Measurements from ENCODE around the gene JARID2. TPM values are rescaled to one million over a fixed set of nuclear protein-coding genes. Genes with fewer than 3 reads are reported as not detected.

The JARID2 gene
- total and polyA plus RNA-seq, 4 donors: 1.4 to 12.3 (median 3.4) TPM

GRCh38 chr6:15555101-15556038, 309.5 kb downstream of the JARID2 start (continued):
- TF ChIP-seq CTCF (IDR thresholded peaks at IDR 0.05; ENCODE audit: low read depth, low read length, missing input control) (no peak), TAF1 (conservative IDR thresholded peaks at IDR 0.05) (no peak)

GRCh38 chr6:15556711-15557110, 310.8 kb downstream of the JARID2 start:
- H3K9ac ChIP-seq (ENCODE audit: low read depth in 1 of 2, low read length in 2 of 2): no peak overlapping the region
- WGBS: 98% methylated on average over 1 of the region's 1 CpG
- H3K27ac ChIP-seq (ENCODE audit: low read depth in 1 of 2, low read length in 2 of 2): no peak overlapping the region
- no peaks in the 10 kb centered on the region for H3K9me3 ChIP-seq (ENCODE audit: control insufficient read depth in 4 of 4, low read length in 3 of 4)
- no peaks in the 10 kb centered on the region for H3K4me1 ChIP-seq (ENCODE audit: control insufficient read depth in 4 of 4, insufficient read depth in 4 of 4, low read length in 3 of 4)
- DNase-seq (ENCODE audit: low spot score): no peak
- no peak overlapping the region for H3K4me3 ChIP-seq (ENCODE audit: low read depth in 1 of 3, low read length in 3 of 3)
- no peaks in the 10 kb centered on the region for H3K36me3 ChIP-seq (ENCODE audit: control insufficient read depth in 4 of 4, insufficient read depth in 3 of 4, low read depth in 1 of 4, low read length in 3 of 4)
- no peaks in the 10 kb centered on the region for H3K27me3 ChIP-seq (ENCODE audit: control insufficient read depth in 4 of 4, insufficient read depth in 4 of 4, low read length in 3 of 4)
- TF ChIP-seq SP1 (IDR thresholded peaks at IDR 0.05): no peak
- TF ChIP-seq TAF1 (conservative IDR thresholded peaks at IDR 0.05): no peak
- TF ChIP-seq HNF4G (IDR thresholded peaks at IDR 0.05): no peak
- TF ChIP-seq NR2F2 (IDR thresholded peaks at IDR 0.05): no peak
- TF ChIP-seq CTCF (IDR thresholded peaks at IDR 0.05; ENCODE audit: low read depth, low read length, missing input control): no peak
- TF ChIP-seq FOXA1 (IDR thresholded peaks at IDR 0.05): no peak
- TF ChIP-seq EGR1 (IDR thresholded peaks at IDR 0.05; ENCODE audit: low read depth in 2 of 2): no peak
- TF ChIP-seq MAX (IDR thresholded peaks at IDR 0.05): no peak
- no peak for TF ChIP-seq RAD21 (IDR thresholded peaks at IDR 0.05)

- H3K9ac ChIP-seq (ENCODE audit: low read depth in 1 of 2, low read length in 2 of 2): no peak overlapping the region
- no peak overlapping the region for H3K4me3 ChIP-seq (ENCODE audit: low read depth in 1 of 3, low read length in 3 of 3)
- H3K27me3 ChIP-seq (ENCODE audit: control insufficient read depth in 4 of 4, insufficient read depth in 4 of 4, low read length in 3 of 4): no peaks in the 10 kb centered on the region
- no peak overlapping the region for H3K27ac ChIP-seq (ENCODE audit: low read depth in 1 of 2, low read length in 2 of 2)
- no peaks in the 10 kb centered on the region for H3K36me3 ChIP-seq (ENCODE audit: control insufficient read depth in 4 of 4, insufficient read depth in 3 of 4, low read depth in 1 of 4, low read length in 3 of 4)
- DNase-seq (ENCODE audit: low spot score): no peak
- no peaks in the 10 kb centered on the region for H3K4me1 ChIP-seq (ENCODE audit: control insufficient read depth in 4 of 4, insufficient read depth in 4 of 4, low read length in 3 of 4)
- no peaks in the 10 kb centered on the region for H3K9me3 ChIP-seq (ENCODE audit: control insufficient read depth in 4 of 4, low read length in 3 of 4)
- TF ChIP-seq NR2F2 (IDR thresholded peaks at IDR 0.05) (no peak), HNF4G (IDR thresholded peaks at IDR 0.05) (no peak), FOXA2 (IDR thresholded peaks at IDR 0.05) (no peak), CTCF (IDR thresholded peaks at IDR 0.05; ENCODE audit: low read depth, low read length, missing input control) (no peak), RAD21 (IDR thresholded peaks at IDR 0.05) (no peak), ATF3 (IDR thresholded peaks at IDR 0.05) (no peak), TAF1 (conservative IDR thresholded peaks at IDR 0.05) (no peak), HNF4A (conservative IDR thresholded peaks at IDR 0.05) (no peak), ZBTB33 (IDR thresholded peaks at IDR 0.05) (no peak), YY1 (IDR thresholded peaks at IDR 0.05) (no peak), GABPA (IDR thresholded peaks at IDR 0.05 in 1 of 2, conservative IDR thresholded peaks at IDR 0.05 in 1 of 2) (no peak), EGR1 (IDR thresholded peaks at IDR 0.05; ENCODE audit: low read depth in 2 of 2) (no peak), RXRA (IDR thresholded peaks at IDR 0.05) (no peak)
Observed at GRCh38 chr6:15557174-15557573, 311.3 kb downstream of the JARID2 start.

Measured in liver (tissue), 9 donors.